ENCODE results near the gene FADS3. TPM values are rescaled to one million over a fixed set of nuclear protein-coding genes. Genes with fewer than 3 reads are reported as not detected.
A peak's percentile ranks its signal among the peaks of the same experiment; 100 is the strongest.

FADS3 gene
- total and polyA plus RNA-seq, 2 of the 4 experiments (the other 2 are of a cell fraction): 54.5 to 110 TPM

- Histone ChIP-seq H3K36me3 (ENCODE audit: control insufficient read depth, insufficient read depth, low read length) (no peaks in the 10 kb centered on the region), H3K79me1 (ENCODE audit: low read depth in 1 of 2, low read length in 2 of 2) (peaks cover 19 to 58% of the 10 kb centered on the region in 2 experiments), H3K56ac (ENCODE audit: extremely low read depth, insufficient read depth, low read length) (peak overlapping the region; percentile 75), H2AK5ac (ENCODE audit: low read depth, low read length) (peak overlapping the region; percentile 90; the same call in 1 of the 2 replicates), H3K4me1 (ENCODE audit: control insufficient read depth, insufficient read depth, low read length) (peaks cover 11% of the 10 kb centered on the region; the same call in 1 of the 2 replicates), H3K4me3 (ENCODE audit: insufficient read depth, low read depth, low read length) (peak overlapping the region; percentile 72), H3K4ac (ENCODE audit: low read depth, low read length) (peak overlapping the region; percentile 91), H2AK9ac (replicated peaks; ENCODE audit: low read depth, low read length, poor library complexity) (peak overlapping the region; percentile 99), H2BK5ac (ENCODE audit: low read depth, low read length, poor library complexity, severe bottlenecking) (peak overlapping the region; percentile 2), H3K9ac (ENCODE audit: low read depth, low read length) (peak overlapping the region; percentile 79), H2BK15ac (ENCODE audit: low read depth, low read length) (0 out of 3 replicates have a peak overlapping the region, but pooled peaks have one; percentile 52), H4K20me1 (ENCODE audit: insufficient read depth, low read length) (peaks cover 33% of the 10 kb centered on the region; the same call in 1 of the 2 replicates), H2AFZ (replicated peaks; ENCODE audit: low read length, poor library complexity) (peak overlapping the region; percentile 95), H4K8ac (ENCODE audit: low read depth in 2 of 2, low read length in 2 of 2) (peak overlapping the region; percentile 40 to 94; a peak in 3 of 4 replicates), H3K9me3 (ENCODE audit: control insufficient read depth, insufficient read depth, low read length) (no peaks in the 10 kb centered on the region), H3K27me3 (ENCODE audit: control insufficient read depth, insufficient read depth, low read length) (no peaks in the 10 kb centered on the region), H3K27ac (ENCODE audit: insufficient read depth, low read length) (peak overlapping the region; percentile 43), H3K23ac (ENCODE audit: low read depth, low read length) (peak overlapping the region; percentile 95), H3K9me1 (ENCODE audit: insufficient read depth, low read length) (peaks cover 16% of the 10 kb centered on the region), H3K14ac (replicated peaks; ENCODE audit: low read depth, low read length) (peak overlapping the region; percentile 96), H3K18ac (ENCODE audit: low read depth, low read length) (peak overlapping the region; percentile 40; the same call in 1 of the 2 replicates), H3K4me2 (ENCODE audit: low read depth, low read length) (peak overlapping the region; percentile 91), H4K5ac (ENCODE audit: low read depth, low read length) (peak overlapping the region; percentile 20), H4K91ac (ENCODE audit: insufficient read depth, low read depth, low read length) (peak overlapping the region; percentile 93), H2BK120ac (ENCODE audit: low read depth, low read length) (peak overlapping the region; percentile 8; the same call in 1 of the 2 replicates), H2BK20ac (ENCODE audit: low read depth, low read length) (no peak overlapping the region; the same call in 1 of the 2 replicates)
- in situ Hi-C loops (cut with MboI; ENCODE audit: low sequenced_read_pairs) (no loop called here), intact Hi-C loops (cut with micrococcal nuclease) (no loop called here), dilution Hi-C loops (cut with HindIII; ENCODE audit: low sequenced_read_pairs, unreplicated experiment) (no loop called here)
- TF ChIP-seq ELK1 (IDR thresholded peaks at IDR 0.05; ENCODE audit: borderline replicate concordance, low read depth, low read length) (no peak), MAZ (IDR thresholded peaks at IDR 0.05; ENCODE audit: borderline replicate concordance, low read depth, low read length) (no peak), MXI1 (IDR thresholded peaks at IDR 0.05; ENCODE audit: borderline replicate concordance, low read depth, low read length) (no peak), RFX5 (IDR thresholded peaks at IDR 0.05; ENCODE audit: low read depth, low read length) (no peak), CHD1 (IDR thresholded peaks at IDR 0.05; ENCODE audit: low read depth, low read length) (no peak), RCOR1 (IDR thresholded peaks at IDR 0.05; ENCODE audit: insufficient replicate concordance, low read length) (no peak), FOS (IDR thresholded peaks at IDR 0.05; ENCODE audit: low read depth, low read length) (no peak), BHLHE40 (IDR thresholded peaks at IDR 0.05; ENCODE audit: low read depth, low read length) (no peak), CEBPB (IDR thresholded peaks at IDR 0.05; ENCODE audit: low read depth, low read length) (no peak), POLR2A (IDR thresholded peaks at IDR 0.05; ENCODE audit: low read depth, low read length) (no peak), RAD21 (IDR thresholded peaks at IDR 0.05; ENCODE audit: low read length) (no peak), SMC3 (IDR thresholded peaks at IDR 0.05; ENCODE audit: low read depth, low read length) (no peak), MAFK (IDR thresholded peaks at IDR 0.05; ENCODE audit: low read depth, low read length) (no peak), CTCF (conservative IDR thresholded peaks at IDR 0.05; ENCODE audit: low read depth, low read length) (no peak), NFE2L2 (IDR thresholded peaks at IDR 0.05; ENCODE audit: low read depth, low read length) (no peak)
- TF ChIP-seq, protein P1, sequence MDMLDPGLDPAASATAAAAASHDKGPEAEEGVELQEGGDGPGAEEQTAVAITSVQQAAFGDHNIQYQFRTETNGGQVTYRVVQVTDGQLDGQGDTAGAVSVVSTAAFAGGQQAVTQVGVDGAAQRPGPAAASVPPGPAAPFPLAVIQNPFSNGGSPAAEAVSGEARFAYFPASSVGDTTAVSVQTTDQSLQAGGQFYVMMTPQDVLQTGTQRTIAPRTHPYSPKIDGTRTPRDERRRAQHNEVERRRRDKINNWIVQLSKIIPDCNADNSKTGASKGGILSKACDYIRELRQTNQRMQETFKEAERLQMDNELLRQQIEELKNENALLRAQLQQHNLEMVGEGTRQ (IDR thresholded peaks at IDR 0.05; ENCODE audit: low read depth, low read length): no peak
- POLR2A ChIA-PET (ENCODE audit: unreplicated experiment): interaction anchor here (1.6 kb wide), 1 partner anchor 13 kb away, joined by 7 read pairs; no protein-coding TSS in a partner anchor
- WGBS, 2 experiments (ENCODE audit: extremely low coverage in 2 of 2, insufficient read length in 1 of 2): no CpG with 5 or more reads among the region's 16 CpGs
- no peak for ATAC-seq (ENCODE audit: low read depth)
- DNase-seq: no peak
- BruUV-seq (replicated peaks): no TSS peak
- CTCF ChIA-PET: interaction anchor here (1.0 to 1.3 kb wide), 3 partner anchors 10 to 254 kb away, joined by 3 to 5 read pairs (median 3); partner anchors contain the start of gene FADS1
Observed at GRCh38 chr11:61828379-61828628, 63.0 kb downstream of the FADS3 start.
